WTC11 (cell line): ENCODE measurements around the gene ARHGEF12. TPM values are rescaled to one million over a fixed set of nuclear protein-coding genes. Genes with fewer than 3 reads are reported as not detected.
A peak's percentile ranks its signal among the peaks of the same experiment; 100 is the strongest.

ENCODE experiments used
- ATAC-seq: fragments of 200-7000 bp; cut with Tn5 transposase; 2 replicates; pipeline ENCODE4 v1.10.0; 2021; ENCODE audit warnings: mild to moderate bottlenecking, moderate library complexity
- CTCF ChIA-PET: fragments of 300-600 bp; sonication (Branson Sonifier 250); formaldehyde crosslinking; loops from one replicate; lab custom pipeline; 2021; ENCODE audit warnings: antibody characterized with exemption; lab: Charles Lee
- POLR2A ChIA-PET: fragments of 350-600 bp; sonication (Branson Sonifier 250); formaldehyde crosslinking; loops from one replicate; lab custom pipeline; 2021; ENCODE audit warnings: antibody characterized with exemption; lab: Charles Lee
- DNase-seq: peaks from one replicate; pipeline ENCODE4 v3.0.0; 2021; ENCODE audit warnings: low spot score
- H3K27ac Mint-ChIP-seq: 2 replicates; pipeline ENCODE4 v1.8.0; 2021; ENCODE audit warnings: mixed read lengths
- H3K27me3 Mint-ChIP-seq: 2 replicates; pipeline ENCODE4 v1.8.0; 2021; ENCODE audit warnings: low read depth, mild to moderate bottlenecking, moderate library complexity, mixed read lengths
- H3K36me3 Mint-ChIP-seq: 2 replicates; pipeline ENCODE4 v1.8.0; 2021; ENCODE audit warnings: mixed read lengths
- H3K4me1 Mint-ChIP-seq: 2 replicates; pipeline ENCODE4 v1.8.0; 2022; ENCODE audit warnings: mixed read lengths
- H3K4me3 Mint-ChIP-seq: 2 replicates; pipeline ENCODE4 v1.8.0; 2021; ENCODE audit warnings: mild to moderate bottlenecking, moderate library complexity, mixed read lengths
- H3K9me3 Mint-ChIP-seq: 2 replicates; pipeline ENCODE4 v1.8.0; 2021; ENCODE audit warnings: mixed read lengths
- ATF2 ChIP-seq: sonication (generic); formaldehyde crosslinking; IDR thresholded peaks from 2 replicates; pipeline ENCODE4 v1.8.1; 2022; ENCODE audit warnings: low read depth, missing genetic modification reagents, borderline replicate concordance
- CREM ChIP-seq: sonication (generic); formaldehyde crosslinking; IDR thresholded peaks from 2 replicates; pipeline ENCODE4 v1.8.1; 2022; ENCODE audit warnings: mild to moderate bottlenecking, missing genetic modification reagents, moderate library complexity
- GTF2I ChIP-seq: fragments of 250-450 bp; sonication (Bioruptor Pico); conservative IDR thresholded peaks from 2 replicates; pipeline ENCODE4 v1.4.0; 2021; ENCODE audit warnings: mild to moderate bottlenecking
- IRF2 ChIP-seq: sonication (generic); formaldehyde crosslinking; IDR thresholded peaks from 2 replicates; pipeline ENCODE4 v1.8.0; 2022; ENCODE audit warnings: low read depth, missing genetic modification reagents, borderline replicate concordance
- JAZF1 ChIP-seq: fragments of 250-450 bp; sonication (Bioruptor Pico); IDR thresholded peaks from 2 replicates; pipeline ENCODE4 v1.9.0; 2021; ENCODE audit warnings: moderate library complexity, mild to moderate bottlenecking, inconsistent platforms
- JUN ChIP-seq: sonication (generic); formaldehyde crosslinking; IDR thresholded peaks from 2 replicates; pipeline ENCODE4 v1.8.0; 2023; ENCODE audit warnings: mild to moderate bottlenecking, missing genetic modification reagents
- MAX ChIP-seq: sonication (generic); formaldehyde crosslinking; IDR thresholded peaks from 2 replicates; pipeline ENCODE4 v1.8.0; 2022; ENCODE audit warnings: mild to moderate bottlenecking, missing genetic modification reagents
- MXD4 ChIP-seq: fragments of 250-450 bp; sonication (Bioruptor Pico); IDR thresholded peaks from 2 replicates; pipeline ENCODE4 v1.8.0; 2021; ENCODE audit warnings: mild to moderate bottlenecking, moderate library complexity, borderline replicate concordance
- MYBL2 ChIP-seq: sonication (generic); formaldehyde crosslinking; IDR thresholded peaks from 2 replicates; pipeline ENCODE4 v1.8.1; 2023; ENCODE audit warnings: mild to moderate bottlenecking, moderate library complexity, missing genetic modification reagents
- NFATC4 ChIP-seq: fragments of 250-450 bp; sonication (Bioruptor Pico); IDR thresholded peaks from 2 replicates; pipeline ENCODE4 v1.9.0; 2021; ENCODE audit warnings: mild to moderate bottlenecking
- NFE2L1 ChIP-seq: sonication (generic); formaldehyde crosslinking; IDR thresholded peaks from 2 replicates; pipeline ENCODE4 v1.8.1; 2023; ENCODE audit warnings: missing genetic modification reagents
- PRRX2 ChIP-seq: fragments of 250-450 bp; sonication (Bioruptor Pico); IDR thresholded peaks from 2 replicates; pipeline ENCODE4 v1.8.0; 2021; ENCODE audit warnings: mild to moderate bottlenecking
- RORB ChIP-seq: fragments of 250-450 bp; sonication (Bioruptor Pico); IDR thresholded peaks from 2 replicates; pipeline ENCODE4 v1.9.0; 2021; ENCODE audit warnings: mild to moderate bottlenecking
- SOX15 ChIP-seq: fragments of 250-450 bp; sonication (Bioruptor Pico); IDR thresholded peaks from 2 replicates; pipeline ENCODE4 v1.9.0; 2021; ENCODE audit warnings: mild to moderate bottlenecking
- SP1 ChIP-seq: sonication (generic); formaldehyde crosslinking; conservative IDR thresholded peaks from 2 replicates; pipeline ENCODE4 v1.8.1; 2022; ENCODE audit warnings: missing genetic modification reagents
- STAT6 ChIP-seq: sonication (generic); formaldehyde crosslinking; conservative IDR thresholded peaks from 2 replicates; pipeline ENCODE4 v1.8.1; 2023; ENCODE audit warnings: mild to moderate bottlenecking, low read depth, missing genetic modification reagents, moderate library complexity
- TEAD1 ChIP-seq: sonication (generic); formaldehyde crosslinking; IDR thresholded peaks from 2 replicates; pipeline ENCODE4 v1.8.0; 2022; ENCODE audit warnings: mild to moderate bottlenecking, missing genetic modification reagents
- ZNF121 ChIP-seq: sonication (generic); formaldehyde crosslinking; IDR thresholded peaks from 2 replicates; pipeline ENCODE4 v1.8.0; 2023; ENCODE audit warnings: missing genetic modification reagents
- ZNF317 ChIP-seq: sonication (generic); formaldehyde crosslinking; IDR thresholded peaks from 2 replicates; pipeline ENCODE4 v1.8.1; 2023; ENCODE audit warnings: low read depth, mild to moderate bottlenecking, moderate library complexity, missing genetic modification reagents, borderline replicate concordance
- ZNF396 ChIP-seq: fragments of 250-450 bp; sonication (Bioruptor Pico); IDR thresholded peaks from 2 replicates; pipeline ENCODE4 v1.8.0; 2021; ENCODE audit warnings: mild to moderate bottlenecking, moderate library complexity, borderline replicate concordance
- ZNF671 ChIP-seq: fragments of 250-450 bp; sonication (Bioruptor Pico); IDR thresholded peaks from 2 replicates; pipeline ENCODE4 v1.8.0; 2021; ENCODE audit warnings: mild to moderate bottlenecking
- ZSCAN18 ChIP-seq: fragments of 250-450 bp; sonication (Bioruptor Pico); IDR thresholded peaks from 2 replicates; pipeline ENCODE4 v2.1.2; 2022; ENCODE audit warnings: mild to moderate bottlenecking, moderate library complexity
- total RNA-seq: library from RNA; stranded (reverse); gene quantifications from 3 replicates; pipeline ENCODE4 v1.2.3, GENCODE V29; 2021
- TF ChIP-seq, protein P1 (sequence below): sonication (generic); formaldehyde crosslinking; IDR thresholded peaks from 2 replicates; pipeline ENCODE4 v1.8.1; 2022; ENCODE audit warnings: mild to moderate bottlenecking, moderate library complexity, missing genetic modification reagents
- TF ChIP-seq, protein P2 (sequence below): sonication (generic); formaldehyde crosslinking; IDR thresholded peaks from 2 replicates; pipeline ENCODE4 v1.8.1; 2023; ENCODE audit warnings: mild to moderate bottlenecking, missing genetic modification reagents, moderate library complexity
- TF ChIP-seq, protein P3 (sequence below): fragments of 250-450 bp; sonication (Bioruptor Pico); IDR thresholded peaks from 2 replicates; pipeline ENCODE4 v1.8.0; 2021; ENCODE audit warnings: mild to moderate bottlenecking

Gene ARHGEF12
- total RNA-seq, 1 experiment from 2014 or later, result 35.8 TPM

DNA sequence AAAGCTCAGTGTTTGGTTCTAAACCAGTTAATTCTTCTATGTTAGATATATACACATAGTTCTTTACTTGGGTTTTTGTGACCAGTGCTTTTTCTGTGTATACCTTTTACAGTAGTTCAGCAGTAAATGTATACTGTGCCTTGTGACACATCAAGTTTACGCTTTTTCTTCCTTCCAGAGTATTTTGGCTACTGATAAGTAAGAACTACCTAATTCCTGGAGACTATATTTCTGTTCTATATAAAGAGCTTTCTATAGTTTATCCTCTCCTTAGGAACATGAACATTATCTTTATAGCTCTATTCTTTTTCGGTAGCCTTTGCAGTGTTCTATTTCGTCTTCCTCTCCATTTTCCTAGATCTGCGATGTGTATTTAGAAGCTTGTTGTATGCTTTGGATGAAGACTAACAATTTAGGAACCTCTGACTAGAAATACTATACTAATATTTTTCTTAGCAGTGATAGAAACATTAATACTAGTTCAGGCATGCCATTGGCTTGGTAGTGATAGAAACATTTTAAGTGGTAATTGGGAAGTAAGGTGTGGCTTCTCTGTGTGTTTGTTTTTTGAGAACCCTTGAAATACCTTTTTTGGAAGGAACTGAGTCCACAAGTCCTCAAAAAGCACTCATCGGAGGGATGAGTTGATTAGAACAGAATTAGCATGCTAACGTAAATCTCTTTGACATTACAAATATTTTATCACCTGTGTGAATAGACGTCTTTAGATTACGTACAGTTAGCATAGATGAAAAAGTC lies 74.6 kb downstream of the ARHGEF12 start:
- 0 out of 2 replicates have a peak overlapping the region, but pooled peaks have one; percentile 15 for H3K27ac Mint-ChIP-seq
- POLR2A ChIA-PET, result no interaction called here
- ATAC-seq, result no peak
- H3K27me3 Mint-ChIP-seq, result no peaks in the 10 kb centered on the region
- TF ChIP-seq IRF2 (CRISPR knock-in tag) (no peak), NFE2L1 (CRISPR knock-in tag) (no peak), CREM (CRISPR knock-in tag) (no peak), MAX (no peak), JAZF1 (no peak), ZNF671 (no peak), MYBL2 (CRISPR knock-in tag) (no peak), SP1 (CRISPR knock-in tag) (no peak), SOX15 (no peak), ATF2 (no peak), ZNF121 (CRISPR knock-in tag) (no peak)
- DNase-seq, result no peak
- no peaks in the 10 kb centered on the region for H3K36me3 Mint-ChIP-seq
- CTCF ChIA-PET, result interaction anchor here (0.5 to 1.4 kb wide), 4 partner anchors 21 to 122 kb away, joined by 3 to 8 read pairs (median 4); partner anchors contain the start of gene ARHGEF12
- no peaks in the 10 kb centered on the region for H3K9me3 Mint-ChIP-seq
- H3K4me1 Mint-ChIP-seq, result peaks cover 6% of the 10 kb centered on the region
- no peak overlapping the region for H3K4me3 Mint-ChIP-seq

- H3K36me3 Mint-ChIP-seq, result peaks cover 2% of the 10 kb centered on the region
- peaks cover under 1% of the 10 kb centered on the region for H3K9me3 Mint-ChIP-seq
- POLR2A ChIA-PET, result no interaction called here
- DNase-seq, result no peak
- H3K4me3 Mint-ChIP-seq, result no peak overlapping the region
- no peak for ATAC-seq
- H3K4me1 Mint-ChIP-seq, result peaks cover 6% of the 10 kb centered on the region
- TF ChIP-seq MXD4 (no peak), ZNF317 (no peak), RORB (CRISPR knock-in tag) (no peak)
- CTCF ChIA-PET, result no interaction called here
- no peaks in the 10 kb centered on the region for H3K27me3 Mint-ChIP-seq
- H3K27ac Mint-ChIP-seq, result no peak overlapping the region
Measured at GRCh38 chr11:120413480-120413879, 77.3 kb downstream of the ARHGEF12 start.

DNA sequence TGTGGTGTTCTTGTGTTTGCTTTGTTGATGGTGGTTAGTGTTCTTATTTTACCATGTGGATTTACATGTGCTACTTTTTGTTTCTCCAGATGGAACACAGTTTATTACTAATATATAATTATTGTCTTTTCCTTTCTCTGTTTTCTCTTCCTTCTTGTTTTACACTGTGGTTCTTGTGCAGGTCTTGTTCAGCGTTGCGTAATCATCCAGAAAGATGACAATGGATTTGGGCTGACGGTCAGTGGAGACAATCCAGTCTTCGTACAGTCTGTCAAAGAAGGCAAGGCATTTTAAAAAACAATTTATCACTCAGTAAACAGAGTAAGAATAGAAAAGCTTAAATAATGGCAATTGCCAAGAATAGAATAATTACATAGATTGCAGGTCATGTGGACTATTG lies 84.4 kb downstream of the ARHGEF12 start:
- ChIA-PET POLR2A (no interaction called here), CTCF (interaction anchor here (0.7 kb wide), 1 partner anchor 832 kb away, joined by 3 read pairs; no protein-coding TSS in a partner anchor)
- Mint-ChIP-seq H3K27ac (no peak overlapping the region), H3K36me3 (peaks cover 8% of the 10 kb centered on the region), H3K27me3 (no peaks in the 10 kb centered on the region), H3K9me3 (peaks cover 3% of the 10 kb centered on the region), H3K4me1 (no peaks in the 10 kb centered on the region), H3K4me3 (no peak overlapping the region)
- ATAC-seq (no peak), DNase-seq (no peak)
- TF ChIP-seq JAZF1, result no peak
- TF ChIP-seq, protein P1, sequence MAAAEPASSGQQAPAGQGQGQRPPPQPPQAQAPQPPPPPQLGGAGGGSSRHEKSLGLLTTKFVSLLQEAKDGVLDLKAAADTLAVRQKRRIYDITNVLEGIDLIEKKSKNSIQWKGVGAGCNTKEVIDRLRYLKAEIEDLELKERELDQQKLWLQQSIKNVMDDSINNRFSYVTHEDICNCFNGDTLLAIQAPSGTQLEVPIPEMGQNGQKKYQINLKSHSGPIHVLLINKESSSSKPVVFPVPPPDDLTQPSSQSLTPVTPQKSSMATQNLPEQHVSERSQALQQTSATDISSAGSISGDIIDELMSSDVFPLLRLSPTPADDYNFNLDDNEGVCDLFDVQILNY, result no peak
- no peak for TF ChIP-seq TEAD1 (CRISPR knock-in tag)
- no peak for TF ChIP-seq PRRX2 (CRISPR knock-in tag)
- no peak for TF ChIP-seq JUN (CRISPR knock-in tag)
- TF ChIP-seq STAT6 (CRISPR knock-in tag), result no peak
- TF ChIP-seq, protein P2, sequence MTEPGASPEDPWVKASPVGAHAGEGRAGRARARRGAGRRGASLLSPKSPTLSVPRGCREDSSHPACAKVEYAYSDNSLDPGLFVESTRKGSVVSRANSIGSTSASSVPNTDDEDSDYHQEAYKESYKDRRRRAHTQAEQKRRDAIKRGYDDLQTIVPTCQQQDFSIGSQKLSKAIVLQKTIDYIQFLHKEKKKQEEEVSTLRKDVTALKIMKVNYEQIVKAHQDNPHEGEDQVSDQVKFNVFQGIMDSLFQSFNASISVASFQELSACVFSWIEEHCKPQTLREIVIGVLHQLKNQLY (CRISPR knock-in tag), result no peak
- TF ChIP-seq SOX15, result no peak
- TF ChIP-seq ZNF671, result no peak
- TF ChIP-seq ZNF396 (CRISPR knock-in tag), result no peak
- TF ChIP-seq ZSCAN18 (CRISPR knock-in tag), result no peak
- TF ChIP-seq NFATC4 (CRISPR knock-in tag), result no peak
- TF ChIP-seq, protein P3, sequence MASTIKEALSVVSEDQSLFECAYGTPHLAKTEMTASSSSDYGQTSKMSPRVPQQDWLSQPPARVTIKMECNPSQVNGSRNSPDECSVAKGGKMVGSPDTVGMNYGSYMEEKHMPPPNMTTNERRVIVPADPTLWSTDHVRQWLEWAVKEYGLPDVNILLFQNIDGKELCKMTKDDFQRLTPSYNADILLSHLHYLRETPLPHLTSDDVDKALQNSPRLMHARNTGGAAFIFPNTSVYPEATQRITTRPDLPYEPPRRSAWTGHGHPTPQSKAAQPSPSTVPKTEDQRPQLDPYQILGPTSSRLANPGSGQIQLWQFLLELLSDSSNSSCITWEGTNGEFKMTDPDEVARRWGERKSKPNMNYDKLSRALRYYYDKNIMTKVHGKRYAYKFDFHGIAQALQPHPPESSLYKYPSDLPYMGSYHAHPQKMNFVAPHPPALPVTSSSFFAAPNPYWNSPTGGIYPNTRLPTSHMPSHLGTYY, result no peak
- no peak for TF ChIP-seq ZNF317
- no peak for TF ChIP-seq GTF2I
